ENCODE data around the gene DHX34. TPM values are rescaled to one million over a fixed set of nuclear protein-coding genes. Genes with fewer than 3 reads are reported as not detected.
A peak's percentile ranks its signal among the peaks of the same experiment; 100 is the strongest.

The DHX34 gene
- total and polyA plus RNA-seq, 2 donors (not counting 1 experiment from before 2014, with no cell fraction given), result 2.6 to 8.3 TPM

- Histone ChIP-seq H2AFZ (ENCODE audit: low read length) (no peak overlapping the region), H3K9me3 (ENCODE audit: control insufficient read depth, insufficient read depth, low read depth, low read length) (no peaks in the 10 kb centered on the region), H3K27ac (ENCODE audit: insufficient read depth, low read length) (no peak overlapping the region), H3K4me2 (ENCODE audit: extremely low read depth, insufficient read depth, low read length) (no peak overlapping the region), H3K79me2 (ENCODE audit: control insufficient read depth, insufficient read depth, low read length) (peaks cover 11% of the 10 kb centered on the region), H3K36me3 (ENCODE audit: control insufficient read depth, insufficient read depth, low read length) (peaks cover 19% of the 10 kb centered on the region), H4K20me1 (ENCODE audit: control insufficient read depth, extremely low read depth, insufficient read depth, low read length) (no peaks in the 10 kb centered on the region), H3K9ac (ENCODE audit: insufficient read depth, low read length) (no peak overlapping the region), H3K4me1 (ENCODE audit: control insufficient read depth, extremely low read depth, insufficient read depth, low read length) (peaks cover 3% of the 10 kb centered on the region), H3K4me3 (replicated peaks in 1 of 4; ENCODE audit: control extremely low read depth in 1 of 4, insufficient read depth in 1 of 4, low read depth in 3 of 4, low read length in 4 of 4) (no peak overlapping the region), H3K27me3 (ENCODE audit: control insufficient read depth, insufficient read depth, low read length) (no peaks in the 10 kb centered on the region)
- TF ChIP-seq EZH2 (IDR thresholded peaks at IDR 0.05; ENCODE audit: low read length, missing control alignments) (no peak), CTCF (conservative IDR thresholded peaks at IDR 0.05 in 1 of 2, IDR thresholded peaks at IDR 0.05 in 1 of 2; ENCODE audit: low read depth in 1 of 2, low read length in 2 of 2) (no peak)
- DNase-seq (ENCODE audit: low read depth in 2 of 2), result no peak
These were observed 4.2 kb downstream of the DHX34 start for GRCh38 chr19:47353307-47353712.

- H3K27ac ChIP-seq (ENCODE audit: insufficient read depth, low read length), result no peak overlapping the region
- TF ChIP-seq EZH2 (IDR thresholded peaks at IDR 0.05; ENCODE audit: low read length, missing control alignments), result no peak
- TF ChIP-seq CTCF (conservative IDR thresholded peaks at IDR 0.05 in 1 of 2, IDR thresholded peaks at IDR 0.05 in 1 of 2; ENCODE audit: low read depth in 1 of 2, low read length in 2 of 2), result no peak
- H3K4me2 ChIP-seq (ENCODE audit: extremely low read depth, insufficient read depth, low read length), result no peak overlapping the region
- H4K20me1 ChIP-seq (ENCODE audit: control insufficient read depth, extremely low read depth, insufficient read depth, low read length), result no peaks in the 10 kb centered on the region
- H3K9me3 ChIP-seq (ENCODE audit: control insufficient read depth, insufficient read depth, low read depth, low read length), result no peaks in the 10 kb centered on the region
- DNase-seq (ENCODE audit: low read depth in 2 of 2), result no peak
- H3K36me3 ChIP-seq (ENCODE audit: control insufficient read depth, insufficient read depth, low read length), result peaks cover 26% of the 10 kb centered on the region
- no peak overlapping the region for H3K4me3 ChIP-seq (replicated peaks in 1 of 4; ENCODE audit: control extremely low read depth in 1 of 4, insufficient read depth in 1 of 4, low read depth in 3 of 4, low read length in 4 of 4)
- no peaks in the 10 kb centered on the region for H3K27me3 ChIP-seq (ENCODE audit: control insufficient read depth, insufficient read depth, low read length)
- no peaks in the 10 kb centered on the region for H3K4me1 ChIP-seq (ENCODE audit: control insufficient read depth, extremely low read depth, insufficient read depth, low read length)
- peaks cover 2% of the 10 kb centered on the region for H3K79me2 ChIP-seq (ENCODE audit: control insufficient read depth, insufficient read depth, low read length)
- no peak overlapping the region for H2AFZ ChIP-seq (ENCODE audit: low read length)
- H3K9ac ChIP-seq (ENCODE audit: insufficient read depth, low read length), result no peak overlapping the region
These were observed 7.8 kb downstream of the DHX34 start for GRCh38 chr19:47356900-47357299.

GRCh38 chr19:47357788-47358680 is 8.9 kb downstream of the DHX34 start:
- peaks cover 25% of the 10 kb centered on the region for H3K36me3 ChIP-seq (ENCODE audit: control insufficient read depth, insufficient read depth, low read length)

More at GRCh38 chr19:47357788-47358680, 8.9 kb downstream of the DHX34 start:
- H3K4me3 ChIP-seq (replicated peaks in 1 of 4; ENCODE audit: control extremely low read depth in 1 of 4, insufficient read depth in 1 of 4, low read depth in 3 of 4, low read length in 4 of 4), result no peak overlapping the region
- no peak for DNase-seq (ENCODE audit: low read depth in 2 of 2)
- H3K4me1 ChIP-seq (ENCODE audit: control insufficient read depth, extremely low read depth, insufficient read depth, low read length), result no peaks in the 10 kb centered on the region
- H3K4me2 ChIP-seq (ENCODE audit: extremely low read depth, insufficient read depth, low read length), result no peak overlapping the region
- H4K20me1 ChIP-seq (ENCODE audit: control insufficient read depth, extremely low read depth, insufficient read depth, low read length), result no peaks in the 10 kb centered on the region
- TF ChIP-seq EZH2 (IDR thresholded peaks at IDR 0.05; ENCODE audit: low read length, missing control alignments), result no peak
- peak in 1 of 2 donors; percentile 10 for TF ChIP-seq CTCF (conservative IDR thresholded peaks at IDR 0.05 in 1 of 2, IDR thresholded peaks at IDR 0.05 in 1 of 2; ENCODE audit: low read depth in 1 of 2, low read length in 2 of 2)
- no peaks in the 10 kb centered on the region for H3K27me3 ChIP-seq (ENCODE audit: control insufficient read depth, insufficient read depth, low read length)
- H2AFZ ChIP-seq (ENCODE audit: low read length), result no peak overlapping the region
- H3K27ac ChIP-seq (ENCODE audit: insufficient read depth, low read length), result no peak overlapping the region
- no peaks in the 10 kb centered on the region for H3K79me2 ChIP-seq (ENCODE audit: control insufficient read depth, insufficient read depth, low read length)
- H3K9ac ChIP-seq (ENCODE audit: insufficient read depth, low read length), result no peak overlapping the region
- no peaks in the 10 kb centered on the region for H3K9me3 ChIP-seq (ENCODE audit: control insufficient read depth, insufficient read depth, low read depth, low read length)

Data from fibroblast of lung (primary cell).